Pons (tissue), 1 donor: ENCODE measurements around the gene AZU1.
"Not testable (repeated sequence)": the region's sequence is repeated elsewhere in the genome, so short reads cannot be mapped to it uniquely, and the experiment has no call there.

Experiments
- DNase-seq: peaks from one replicate; pipeline ENCODE4 v3.0.0-alpha.2; 2016; ENCODE audit warnings: low spot score

The AZU1 gene

GRCh38 chr19:873561-874041, 46.0 kb downstream of the AZU1 start:
- DNase-seq = no peak

- DNase-seq = no peak
These were observed 47.7 kb downstream of the AZU1 start for GRCh38 chr19:875265-875879.

- DNase-seq = no peak
These were observed 48.5 kb downstream of the AZU1 start for GRCh38 chr19:876089-876488.

- DNase-seq = no peak
These were observed 49.2 kb downstream of the AZU1 start for GRCh38 chr19:876780-877314.

- not testable (repeated sequence) for DNase-seq
These were observed 50.5 kb downstream of the AZU1 start for GRCh38 chr19:877992-878660.

- not testable (repeated sequence) for DNase-seq
These were observed 51.3 kb downstream of the AZU1 start for GRCh38 chr19:878751-879561.

- no peak for DNase-seq
These were observed 52.2 kb downstream of the AZU1 start for GRCh38 chr19:879711-880438.
